ENCODE measurements around the gene ENGASE. TPM values are rescaled to one million over a fixed set of nuclear protein-coding genes. Genes with fewer than 3 reads are reported as not detected.

The ENGASE gene
- total and polyA plus RNA-seq, 2 experiments from 2014 or later = 9.0 to 27.1 TPM

DNA sequence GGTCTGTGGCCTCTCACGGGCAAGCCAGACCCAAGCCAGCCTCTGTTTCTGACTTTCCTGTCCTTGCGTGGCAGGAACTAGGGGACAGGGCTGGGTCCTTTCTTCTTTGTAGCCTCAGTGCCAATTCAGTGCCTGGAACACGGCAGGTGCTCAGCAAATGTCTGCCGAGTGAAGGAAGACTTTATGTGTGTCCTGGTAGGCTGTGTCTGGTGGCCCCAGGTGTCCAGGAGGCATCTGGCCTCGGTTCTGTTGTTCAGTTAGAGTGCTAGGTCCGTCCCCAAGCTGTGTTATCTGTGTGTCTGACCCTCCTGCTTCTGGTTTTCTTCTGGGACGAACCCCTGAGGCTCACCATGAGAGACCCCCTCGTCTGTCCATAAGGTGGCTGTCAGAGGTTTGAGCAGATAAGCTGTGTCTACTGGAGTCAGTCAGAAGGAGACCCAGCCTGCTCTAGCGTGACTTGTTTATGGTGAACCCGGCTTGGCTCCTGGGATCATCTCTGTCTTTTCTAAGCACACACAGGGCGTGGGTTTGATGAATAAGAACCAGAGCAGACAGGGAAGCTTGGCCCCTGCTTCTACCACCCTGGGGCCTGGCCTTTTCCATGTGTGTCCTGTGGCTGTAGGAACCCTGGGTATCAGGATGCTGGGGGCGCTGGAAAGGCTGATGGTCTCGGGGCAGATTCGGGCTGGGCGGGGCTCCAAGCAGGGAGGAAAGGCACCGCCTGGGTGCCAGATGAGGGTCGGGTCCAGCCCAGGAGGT, 39.3 kb downstream of the ENGASE start:
- H3K4me2 ChIP-seq = no peak overlapping the region
- no peaks in the 10 kb centered on the region for H3K36me3 Mint-ChIP-seq (ENCODE audit: low read depth)
- H3K27ac ChIP-seq (ENCODE audit: low read depth) = no peak overlapping the region

More for the DNA sequence above, 39.3 kb downstream of the ENGASE start:
- H3K79me2 ChIP-seq (replicated peaks; ENCODE audit: insufficient read depth) = no peaks in the 10 kb centered on the region
- TF ChIP-seq JUNB (IDR thresholded peaks at IDR 0.05; ENCODE audit: unreplicated experiment) (no peak), EZH2 (IDR thresholded peaks at IDR 0.05; ENCODE audit: low read depth, unreplicated experiment) (no peak), EZH2phosphoT487 (IDR thresholded peaks at IDR 0.05; ENCODE audit: unreplicated experiment) (no peak), NANOG (IDR thresholded peaks at IDR 0.05; ENCODE audit: borderline replicate concordance) (no peak), ZNF114 (CRISPR knock-in tag; IDR thresholded peaks at IDR 0.05) (no peak), STAT1 (IDR thresholded peaks at IDR 0.05; ENCODE audit: unreplicated experiment) (no peak), CREB1 (CRISPR knock-in tag; IDR thresholded peaks at IDR 0.05; ENCODE audit: low read depth) (no peak), POLR2AphosphoS5 (IDR thresholded peaks at IDR 0.05; ENCODE audit: low read depth) (no peak), ZNF331 (CRISPR knock-in tag; IDR thresholded peaks at IDR 0.05; ENCODE audit: low read depth) (no peak)
- TF ChIP-seq, protein P1, sequence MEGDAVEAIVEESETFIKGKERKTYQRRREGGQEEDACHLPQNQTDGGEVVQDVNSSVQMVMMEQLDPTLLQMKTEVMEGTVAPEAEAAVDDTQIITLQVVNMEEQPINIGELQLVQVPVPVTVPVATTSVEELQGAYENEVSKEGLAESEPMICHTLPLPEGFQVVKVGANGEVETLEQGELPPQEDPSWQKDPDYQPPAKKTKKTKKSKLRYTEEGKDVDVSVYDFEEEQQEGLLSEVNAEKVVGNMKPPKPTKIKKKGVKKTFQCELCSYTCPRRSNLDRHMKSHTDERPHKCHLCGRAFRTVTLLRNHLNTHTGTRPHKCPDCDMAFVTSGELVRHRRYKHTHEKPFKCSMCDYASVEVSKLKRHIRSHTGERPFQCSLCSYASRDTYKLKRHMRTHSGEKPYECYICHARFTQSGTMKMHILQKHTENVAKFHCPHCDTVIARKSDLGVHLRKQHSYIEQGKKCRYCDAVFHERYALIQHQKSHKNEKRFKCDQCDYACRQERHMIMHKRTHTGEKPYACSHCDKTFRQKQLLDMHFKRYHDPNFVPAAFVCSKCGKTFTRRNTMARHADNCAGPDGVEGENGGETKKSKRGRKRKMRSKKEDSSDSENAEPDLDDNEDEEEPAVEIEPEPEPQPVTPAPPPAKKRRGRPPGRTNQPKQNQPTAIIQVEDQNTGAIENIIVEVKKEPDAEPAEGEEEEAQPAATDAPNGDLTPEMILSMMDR (conservative IDR thresholded peaks at IDR 0.05; ENCODE audit: low read depth in 2 of 2) = no peak
- TF ChIP-seq, protein P2, sequence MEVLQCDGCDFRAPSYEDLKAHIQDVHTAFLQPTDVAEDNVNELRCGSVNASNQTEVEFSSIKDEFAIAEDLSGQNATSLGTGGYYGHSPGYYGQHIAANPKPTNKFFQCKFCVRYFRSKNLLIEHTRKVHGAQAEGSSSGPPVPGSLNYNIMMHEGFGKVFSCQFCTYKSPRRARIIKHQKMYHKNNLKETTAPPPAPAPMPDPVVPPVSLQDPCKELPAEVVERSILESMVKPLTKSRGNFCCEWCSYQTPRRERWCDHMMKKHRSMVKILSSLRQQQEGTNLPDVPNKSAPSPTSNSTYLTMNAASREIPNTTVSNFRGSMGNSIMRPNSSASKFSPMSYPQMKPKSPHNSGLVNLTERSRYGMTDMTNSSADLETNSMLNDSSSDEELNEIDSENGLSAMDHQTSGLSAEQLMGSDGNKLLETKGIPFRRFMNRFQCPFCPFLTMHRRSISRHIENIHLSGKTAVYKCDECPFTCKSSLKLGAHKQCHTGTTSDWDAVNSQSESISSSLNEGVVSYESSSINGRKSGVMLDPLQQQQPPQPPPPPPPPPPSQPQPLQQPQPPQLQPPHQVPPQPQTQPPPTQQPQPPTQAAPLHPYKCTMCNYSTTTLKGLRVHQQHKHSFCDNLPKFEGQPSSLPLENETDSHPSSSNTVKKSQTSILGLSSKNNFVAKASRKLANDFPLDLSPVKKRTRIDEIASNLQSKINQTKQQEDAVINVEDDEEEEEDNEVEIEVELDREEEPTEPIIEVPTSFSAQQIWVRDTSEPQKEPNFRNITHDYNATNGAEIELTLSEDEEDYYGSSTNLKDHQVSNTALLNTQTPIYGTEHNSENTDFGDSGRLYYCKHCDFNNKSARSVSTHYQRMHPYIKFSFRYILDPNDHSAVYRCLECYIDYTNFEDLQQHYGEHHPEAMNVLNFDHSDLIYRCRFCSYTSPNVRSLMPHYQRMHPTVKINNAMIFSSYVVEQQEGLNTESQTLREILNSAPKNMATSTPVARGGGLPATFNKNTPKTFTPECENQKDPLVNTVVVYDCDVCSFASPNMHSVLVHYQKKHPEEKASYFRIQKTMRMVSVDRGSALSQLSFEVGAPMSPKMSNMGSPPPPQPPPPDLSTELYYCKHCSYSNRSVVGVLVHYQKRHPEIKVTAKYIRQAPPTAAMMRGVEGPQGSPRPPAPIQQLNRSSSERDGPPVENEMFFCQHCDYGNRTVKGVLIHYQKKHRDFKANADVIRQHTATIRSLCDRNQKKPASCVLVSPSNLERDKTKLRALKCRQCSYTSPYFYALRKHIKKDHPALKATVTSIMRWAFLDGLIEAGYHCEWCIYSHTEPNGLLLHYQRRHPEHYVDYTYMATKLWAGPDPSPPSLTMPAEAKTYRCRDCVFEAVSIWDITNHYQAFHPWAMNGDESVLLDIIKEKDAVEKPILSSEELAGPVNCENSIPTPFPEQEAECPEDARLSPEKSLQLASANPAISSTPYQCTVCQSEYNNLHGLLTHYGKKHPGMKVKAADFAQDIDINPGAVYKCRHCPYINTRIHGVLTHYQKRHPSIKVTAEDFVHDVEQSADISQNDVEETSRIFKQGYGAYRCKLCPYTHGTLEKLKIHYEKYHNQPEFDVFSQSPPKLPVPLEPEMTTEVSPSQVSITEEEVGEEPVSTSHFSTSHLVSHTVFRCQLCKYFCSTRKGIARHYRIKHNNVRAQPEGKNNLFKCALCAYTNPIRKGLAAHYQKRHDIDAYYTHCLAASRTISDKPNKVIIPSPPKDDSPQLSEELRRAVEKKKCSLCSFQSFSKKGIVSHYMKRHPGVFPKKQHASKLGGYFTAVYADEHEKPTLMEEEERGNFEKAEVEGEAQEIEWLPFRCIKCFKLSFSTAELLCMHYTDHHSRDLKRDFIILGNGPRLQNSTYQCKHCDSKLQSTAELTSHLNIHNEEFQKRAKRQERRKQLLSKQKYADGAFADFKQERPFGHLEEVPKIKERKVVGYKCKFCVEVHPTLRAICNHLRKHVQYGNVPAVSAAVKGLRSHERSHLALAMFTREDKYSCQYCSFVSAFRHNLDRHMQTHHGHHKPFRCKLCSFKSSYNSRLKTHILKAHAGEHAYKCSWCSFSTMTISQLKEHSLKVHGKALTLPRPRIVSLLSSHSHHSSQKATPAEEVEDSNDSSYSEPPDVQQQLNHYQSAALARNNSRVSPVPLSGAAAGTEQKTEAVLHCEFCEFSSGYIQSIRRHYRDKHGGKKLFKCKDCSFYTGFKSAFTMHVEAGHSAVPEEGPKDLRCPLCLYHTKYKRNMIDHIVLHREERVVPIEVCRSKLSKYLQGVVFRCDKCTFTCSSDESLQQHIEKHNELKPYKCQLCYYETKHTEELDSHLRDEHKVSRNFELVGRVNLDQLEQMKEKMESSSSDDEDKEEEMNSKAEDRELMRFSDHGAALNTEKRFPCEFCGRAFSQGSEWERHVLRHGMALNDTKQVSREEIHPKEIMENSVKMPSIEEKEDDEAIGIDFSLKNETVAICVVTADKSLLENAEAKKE (CRISPR knock-in tag; IDR thresholded peaks at IDR 0.05) = no peak
- TF ChIP-seq, protein P3, sequence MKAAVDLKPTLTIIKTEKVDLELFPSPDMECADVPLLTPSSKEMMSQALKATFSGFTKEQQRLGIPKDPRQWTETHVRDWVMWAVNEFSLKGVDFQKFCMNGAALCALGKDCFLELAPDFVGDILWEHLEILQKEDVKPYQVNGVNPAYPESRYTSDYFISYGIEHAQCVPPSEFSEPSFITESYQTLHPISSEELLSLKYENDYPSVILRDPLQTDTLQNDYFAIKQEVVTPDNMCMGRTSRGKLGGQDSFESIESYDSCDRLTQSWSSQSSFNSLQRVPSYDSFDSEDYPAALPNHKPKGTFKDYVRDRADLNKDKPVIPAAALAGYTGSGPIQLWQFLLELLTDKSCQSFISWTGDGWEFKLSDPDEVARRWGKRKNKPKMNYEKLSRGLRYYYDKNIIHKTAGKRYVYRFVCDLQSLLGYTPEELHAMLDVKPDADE (IDR thresholded peaks at IDR 0.05) = no peak
- TF ChIP-seq, protein P4, sequence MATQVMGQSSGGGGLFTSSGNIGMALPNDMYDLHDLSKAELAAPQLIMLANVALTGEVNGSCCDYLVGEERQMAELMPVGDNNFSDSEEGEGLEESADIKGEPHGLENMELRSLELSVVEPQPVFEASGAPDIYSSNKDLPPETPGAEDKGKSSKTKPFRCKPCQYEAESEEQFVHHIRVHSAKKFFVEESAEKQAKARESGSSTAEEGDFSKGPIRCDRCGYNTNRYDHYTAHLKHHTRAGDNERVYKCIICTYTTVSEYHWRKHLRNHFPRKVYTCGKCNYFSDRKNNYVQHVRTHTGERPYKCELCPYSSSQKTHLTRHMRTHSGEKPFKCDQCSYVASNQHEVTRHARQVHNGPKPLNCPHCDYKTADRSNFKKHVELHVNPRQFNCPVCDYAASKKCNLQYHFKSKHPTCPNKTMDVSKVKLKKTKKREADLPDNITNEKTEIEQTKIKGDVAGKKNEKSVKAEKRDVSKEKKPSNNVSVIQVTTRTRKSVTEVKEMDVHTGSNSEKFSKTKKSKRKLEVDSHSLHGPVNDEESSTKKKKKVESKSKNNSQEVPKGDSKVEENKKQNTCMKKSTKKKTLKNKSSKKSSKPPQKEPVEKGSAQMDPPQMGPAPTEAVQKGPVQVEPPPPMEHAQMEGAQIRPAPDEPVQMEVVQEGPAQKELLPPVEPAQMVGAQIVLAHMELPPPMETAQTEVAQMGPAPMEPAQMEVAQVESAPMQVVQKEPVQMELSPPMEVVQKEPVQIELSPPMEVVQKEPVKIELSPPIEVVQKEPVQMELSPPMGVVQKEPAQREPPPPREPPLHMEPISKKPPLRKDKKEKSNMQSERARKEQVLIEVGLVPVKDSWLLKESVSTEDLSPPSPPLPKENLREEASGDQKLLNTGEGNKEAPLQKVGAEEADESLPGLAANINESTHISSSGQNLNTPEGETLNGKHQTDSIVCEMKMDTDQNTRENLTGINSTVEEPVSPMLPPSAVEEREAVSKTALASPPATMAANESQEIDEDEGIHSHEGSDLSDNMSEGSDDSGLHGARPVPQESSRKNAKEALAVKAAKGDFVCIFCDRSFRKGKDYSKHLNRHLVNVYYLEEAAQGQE (IDR thresholded peaks at IDR 0.05; ENCODE audit: unreplicated experiment) = no peak
- peaks cover 13% of the 10 kb centered on the region for H3K27me3 Mint-ChIP-seq (ENCODE audit: insufficient read depth, low read depth, poor library complexity)
- no peaks in the 10 kb centered on the region for H3K27me3 ChIP-seq (ENCODE audit: insufficient read depth)
- H2AFZ ChIP-seq = no peak overlapping the region
- no peaks in the 10 kb centered on the region for H3K9me3 Mint-ChIP-seq
- H3K4me1 Mint-ChIP-seq = peaks cover 3% of the 10 kb centered on the region; the same call in 2 of the 3 replicates
- H3K4me1 ChIP-seq (ENCODE audit: insufficient read depth) = no peaks in the 10 kb centered on the region
- DNase-seq (ENCODE audit: low spot score) = no peak
- H3K4me3 ChIP-seq = no peak overlapping the region
- no peaks in the 10 kb centered on the region for H3K9me2 ChIP-seq (ENCODE audit: insufficient read depth)
- no peak overlapping the region for H3K4me3 Mint-ChIP-seq
- no peak for ATAC-seq
- H3F3A ChIP-seq (replicated peaks; ENCODE audit: low read depth) = no peaks in the 10 kb centered on the region
- H3K36me3 ChIP-seq (ENCODE audit: insufficient read depth) = no peaks in the 10 kb centered on the region
- peak overlapping the region; percentile 9; the same call in 1 of the 2 replicates for H3K27ac Mint-ChIP-seq
- peaks cover 6% of the 10 kb centered on the region; the same call in 1 of the 2 replicates for H4K20me1 ChIP-seq (replicated peaks; ENCODE audit: insufficient read depth)

Measured in GM23338 (cell line).